T-cell (primary cell): Measurements from ENCODE around the gene ENPP7. TPM values are rescaled to one million over a fixed set of nuclear protein-coding genes. Genes with fewer than 3 reads are reported as not detected.

Experiments
- ATAC-seq, 4 experiments: fragments of 200-7000 bp in 3 of 4; fragments of 150-1000 bp in 1 of 4; cut with Tn5 transposase; replicated peaks in 1 of 4; 1 replicate in 3 of 4; 2 replicates in 1 of 4; pipeline ENCODE4 v1.10.0; 2021; ENCODE audit warnings: moderate library complexity in 3 of 4, mild to moderate bottlenecking in 2 of 4, moderate number of reproducible peaks in 1 of 4
- CTCF ChIA-PET, 2 donors: fragments of 300-600 bp; sonication (Branson Sonifier 250); formaldehyde crosslinking; loops; one replicate each; lab custom pipeline; 2022; ENCODE audit warnings: antibody characterized with exemption in 2 of 2; lab: Charles Lee
- POLR2A ChIA-PET, 2 donors: fragments of 300-600 bp; sonication (Branson Sonifier 250); formaldehyde crosslinking; loops; one replicate each; lab custom pipeline; 2022; ENCODE audit warnings: antibody characterized with exemption in 2 of 2; lab: Charles Lee
- DNase-seq, 35 experiments: peaks; one replicate each; pipeline versions ENCODE4 v3.0.0 to v3.0.0-alpha.2; 2013 to 2023
- H3K27ac ChIP-seq: one replicate; pipeline ENCODE4 v1.5.1; 2013; ENCODE audit warnings: low read length
- H3K27me3 ChIP-seq, 2 experiments: replicated peaks in 1 of 2; 1 replicate in 1 of 2; 2 replicates in 1 of 2; pipeline versions ENCODE4 v1.6.1 to v1.7.0; 2013; ENCODE audit warnings: low read length in 1 of 2, mixed read lengths in 1 of 2; ENCODE audit not compliant: control insufficient read depth in 2 of 2, insufficient read depth in 2 of 2; ENCODE audit errors: extremely low read depth in 1 of 2
- H3K36me3 ChIP-seq, 2 donors: 1 replicate in 1 of 2; 2 replicates in 1 of 2; pipeline versions ENCODE4 v1.6.1 to v1.7.0; 2013; ENCODE audit warnings: low read length in 1 of 2; ENCODE audit not compliant: control insufficient read depth in 2 of 2, insufficient read depth in 1 of 2; ENCODE audit errors: extremely low read depth in 1 of 2
- H3K4me1 ChIP-seq, 2 experiments: 1 replicate in 1 of 2; 2 replicates in 1 of 2; pipeline versions ENCODE4 v1.6.1 to v1.7.0; 2013; ENCODE audit warnings: low read length in 2 of 2, mixed read lengths in 1 of 2; ENCODE audit not compliant: insufficient read depth in 2 of 2, control insufficient read depth in 1 of 2; ENCODE audit errors: extremely low read depth in 1 of 2
- H3K4me3 ChIP-seq, 2 donors: 1 replicate in 1 of 2; 2 replicates in 1 of 2; pipeline versions ENCODE4 v1.5.1 to v1.7.0; 2013; ENCODE audit warnings: mild to moderate bottlenecking in 2 of 2, low read length in 1 of 2, moderate library complexity in 1 of 2; ENCODE audit not compliant: control insufficient read depth in 1 of 2; ENCODE audit errors: extremely low read depth in 1 of 2
- H3K9me3 ChIP-seq: 2 replicates; pipeline ENCODE4 v1.7.0; 2013
- H3K27ac Mint-ChIP-seq, 2 donors: one replicate each; pipeline ENCODE4 v1.8.0; 2020 to 2021; ENCODE audit warnings: mild to moderate bottlenecking in 2 of 2, mixed read lengths in 2 of 2
- H3K27me3 Mint-ChIP-seq, 2 donors: one replicate each; pipeline ENCODE4 v1.8.0; 2021 to 2022; ENCODE audit warnings: mixed read lengths in 2 of 2
- H3K36me3 Mint-ChIP-seq: one replicate; pipeline ENCODE4 v1.8.0; 2021; ENCODE audit warnings: mixed read lengths
- H3K4me1 Mint-ChIP-seq, 3 donors: one replicate each; pipeline ENCODE4 v1.8.0; 2020 to 2022; ENCODE audit warnings: mixed read lengths in 3 of 3, mild to moderate bottlenecking in 1 of 3
- H3K4me3 Mint-ChIP-seq, 3 donors: one replicate each; pipeline ENCODE4 v1.8.0; 2020 to 2022; ENCODE audit warnings: mild to moderate bottlenecking in 3 of 3, mixed read lengths in 3 of 3, moderate library complexity in 3 of 3
- H3K9me3 Mint-ChIP-seq, 3 donors: one replicate each; pipeline ENCODE4 v1.8.0; 2020 to 2022; ENCODE audit warnings: mixed read lengths in 3 of 3
- WGBS: methylation state at CpG from one replicate; pipeline ENCODE4 v1.1.5; 2013; ENCODE audit warnings: missing lambda C conversion rate; ENCODE audit not compliant: insufficient coverage; 5-methylcytosine and 5-hydroxymethylcytosine counted together
- total RNA-seq, 35 experiments: library from RNA in 6 of 35; stranded (reverse) in 6 of 35; fragments of 120-200 nt in 1 of 35; gene quantifications; one replicate each; pipeline versions ENCODE4 v1.2.1 to v1.2.4 and lab custom pipeline; 2013 to 2026

Gene ENPP7
- total RNA-seq, 5 donors from 2014 or later (not counting 1 experiment from before 2014, with no cell fraction given), result 0.15 TPM; not detected in 4

- Histone ChIP-seq H3K4me1 (peaks cover 3 to 15% of the 10 kb centered on the region in 2 experiments), H3K27me3 (no peaks in the 10 kb centered on the region), H3K4me3 (peak overlapping the region in 1 of 2 donors; percentile 39), H3K27ac (peak overlapping the region; percentile 49), H3K9me3 (no peaks in the 10 kb centered on the region), H3K36me3 (no peaks in the 10 kb centered on the region)
- no peaks in the 10 kb centered on the region for H3K36me3 Mint-ChIP-seq
- peaks cover 14 to 33% (median 20%) of the 10 kb centered on the region in 3 donors for H3K4me1 Mint-ChIP-seq
- 77% methylated on average over 20 of the region's 26 CpGs for WGBS
- no peak for DNase-seq
- no peaks in the 10 kb centered on the region for H3K9me3 Mint-ChIP-seq
- ChIA-PET CTCF (interaction anchor here in 1 of 2 donors (1.4 kb wide), 1 partner anchor 17 kb away, joined by 16 read pairs; no protein-coding TSS in a partner anchor), POLR2A (interaction anchor here (0.6 kb wide), 2 partner anchors 110 to 268 kb away, joined by 3 to 9 read pairs; partner anchors contain the start of gene CBX4 (in 1 of the 2))
- peak overlapping the region in 1 of 3 donors; percentile 73 for H3K4me3 Mint-ChIP-seq
- H3K27me3 Mint-ChIP-seq, result no peaks in the 10 kb centered on the region
- ATAC-seq, result peak in 2 of 4 experiments; percentile 10 to 17
- no peak overlapping the region for H3K27ac Mint-ChIP-seq
Measured at GRCh38 chr17:79728908-79729471, 1.8 kb upstream of the ENPP7 start.

GRCh38 chr17:79729761-79730160 lies 982 bp upstream of the ENPP7 start:
- peak overlapping the region in 1 of 3 donors; percentile 73 for H3K4me3 Mint-ChIP-seq
- Histone ChIP-seq H3K4me1 (peaks cover 3 to 15% of the 10 kb centered on the region in 2 experiments), H3K36me3 (no peaks in the 10 kb centered on the region), H3K27ac (no peak overlapping the region), H3K27me3 (peaks cover 0 to 2% of the 10 kb centered on the region in 2 experiments), H3K4me3 (no peak overlapping the region), H3K9me3 (no peaks in the 10 kb centered on the region)
- ATAC-seq (no peak), DNase-seq (no peak)
- no peaks in the 10 kb centered on the region for H3K9me3 Mint-ChIP-seq
- POLR2A ChIA-PET, result no interaction called here
- no peaks in the 10 kb centered on the region for H3K27me3 Mint-ChIP-seq
- H3K4me1 Mint-ChIP-seq, result peaks cover 14 to 33% (median 20%) of the 10 kb centered on the region in 3 donors
- no peak overlapping the region for H3K27ac Mint-ChIP-seq
- 94% methylated on average over 7 of the region's 12 CpGs for WGBS
- CTCF ChIA-PET, result no interaction called here
- H3K36me3 Mint-ChIP-seq, result no peaks in the 10 kb centered on the region

GRCh38 chr17:79730437-79730768 lies 340 bp upstream of the ENPP7 start:
- no peaks in the 10 kb centered on the region for H3K9me3 Mint-ChIP-seq
- H3K9me3 ChIP-seq, result no peaks in the 10 kb centered on the region
- no peak overlapping the region for H3K27ac ChIP-seq
- no peaks in the 10 kb centered on the region for H3K36me3 Mint-ChIP-seq
- peaks cover 3 to 15% of the 10 kb centered on the region in 2 experiments for H3K4me1 ChIP-seq
- ATAC-seq, result no peak
- ChIA-PET POLR2A (no interaction called here), CTCF (no interaction called here)
- no peak overlapping the region for H3K4me3 Mint-ChIP-seq
- H3K4me3 ChIP-seq, result no peak overlapping the region
- 100% methylated on average over 1 of the region's 5 CpGs for WGBS
- no peak overlapping the region for H3K27ac Mint-ChIP-seq
- H3K27me3 ChIP-seq, result peaks cover 0 to 4% of the 10 kb centered on the region in 2 experiments
- peaks cover 14 to 33% (median 20%) of the 10 kb centered on the region in 3 donors for H3K4me1 Mint-ChIP-seq
- no peaks in the 10 kb centered on the region for H3K36me3 ChIP-seq
- peaks cover 0 to 1% of the 10 kb centered on the region in 2 donors for H3K27me3 Mint-ChIP-seq
- no peak for DNase-seq

- ChIA-PET POLR2A (no interaction called here), CTCF (interaction anchor here in 1 of 2 donors (0.6 kb wide), 1 partner anchor 14 kb away, joined by 3 read pairs; no protein-coding TSS in a partner anchor)
- peaks cover 0 to 5% of the 10 kb centered on the region in 2 donors for H3K27me3 Mint-ChIP-seq
- H3K36me3 Mint-ChIP-seq, result no peaks in the 10 kb centered on the region
- peaks cover 14 to 33% (median 20%) of the 10 kb centered on the region in 3 donors for H3K4me1 Mint-ChIP-seq
- WGBS, result 68% methylated on average over 6 of the region's 10 CpGs
- no peak for ATAC-seq
- Histone ChIP-seq H3K27ac (no peak overlapping the region), H3K4me3 (peak overlapping the region in 1 of 2 donors; percentile 40), H3K9me3 (no peaks in the 10 kb centered on the region), H3K36me3 (no peaks in the 10 kb centered on the region), H3K27me3 (peaks cover 0 to 6% of the 10 kb centered on the region in 2 experiments), H3K4me1 (peaks cover 3 to 15% of the 10 kb centered on the region in 2 experiments)
- H3K4me3 Mint-ChIP-seq, result peak overlapping the region in 1 of 3 donors; percentile 70
- H3K27ac Mint-ChIP-seq, result no peak overlapping the region
- no peaks in the 10 kb centered on the region for H3K9me3 Mint-ChIP-seq
- DNase-seq, result no peak
Measured at GRCh38 chr17:79732254-79732653, 1.5 kb downstream of the ENPP7 start.

GRCh38 chr17:79732804-79733691 lies 2.3 kb downstream of the ENPP7 start:
- Histone ChIP-seq H3K27me3 (peaks cover 0 to 14% of the 10 kb centered on the region in 2 experiments), H3K36me3 (no peaks in the 10 kb centered on the region), H3K4me1 (peaks cover 3 to 13% of the 10 kb centered on the region in 2 experiments), H3K4me3 (peak overlapping the region in 1 of 2 donors; percentile 40), H3K27ac (peak overlapping the region; percentile 42), H3K9me3 (no peaks in the 10 kb centered on the region)
- DNase-seq, result peak in 4 of 35 experiments; percentile 14 to 45 (median 24)
- peak in 1 of 4 experiments; percentile 37 for ATAC-seq
- peaks cover 11 to 29% (median 16%) of the 10 kb centered on the region in 3 donors for H3K4me1 Mint-ChIP-seq
- H3K4me3 Mint-ChIP-seq, result peak overlapping the region in 1 of 3 donors; percentile 70
- H3K36me3 Mint-ChIP-seq, result no peaks in the 10 kb centered on the region
- no peaks in the 10 kb centered on the region for H3K9me3 Mint-ChIP-seq
- 63% methylated on average over 32 of the region's 35 CpGs for WGBS
- H3K27me3 Mint-ChIP-seq, result peaks cover 0 to 9% of the 10 kb centered on the region in 2 donors
- CTCF ChIA-PET, result interaction anchor here in 1 of 2 donors (0.6 kb wide), 1 partner anchor 13 kb away, joined by 3 read pairs; no protein-coding TSS in a partner anchor
- no peak overlapping the region for H3K27ac Mint-ChIP-seq
- POLR2A ChIA-PET, result interaction anchor here in 1 of 2 donors (0.6 kb wide), 1 partner anchor 731 kb away, joined by 5 read pairs; no protein-coding TSS in a partner anchor

GRCh38 chr17:79733692-79734070 lies 2.9 kb downstream of the ENPP7 start:
- peak overlapping the region; percentile 42 for H3K27ac ChIP-seq
- Mint-ChIP-seq H3K36me3 (no peaks in the 10 kb centered on the region), H3K4me3 (peak overlapping the region in 1 of 3 donors; percentile 70), H3K9me3 (no peaks in the 10 kb centered on the region), H3K27ac (no peak overlapping the region), H3K27me3 (peaks cover 0 to 12% of the 10 kb centered on the region in 2 donors), H3K4me1 (peaks cover 6 to 23% (median 12%) of the 10 kb centered on the region in 3 donors)
- peak overlapping the region in 1 of 2 donors; percentile 40 for H3K4me3 ChIP-seq
- H3K27me3 ChIP-seq, result peaks cover 0 to 20% of the 10 kb centered on the region in 2 experiments
- DNase-seq (no peak), ATAC-seq (no peak)
- peaks cover 3 to 7% of the 10 kb centered on the region in 2 experiments for H3K4me1 ChIP-seq
- H3K9me3 ChIP-seq, result no peaks in the 10 kb centered on the region
- no peaks in the 10 kb centered on the region for H3K36me3 ChIP-seq
- ChIA-PET POLR2A (no interaction called here), CTCF (no interaction called here)
- WGBS, result 95% methylated on average over 6 of the region's 9 CpGs
